HG02571 (cell line): Measurements from ENCODE around the gene SUGP1.
"Not testable (repeated sequence)": the region's sequence is repeated elsewhere in the genome, so short reads cannot be mapped to it uniquely, and the experiment has no call there.

Source experiments
- ATAC-seq: cut with Tn5 transposase; IDR thresholded peaks from one replicate; pipeline ENCODE4 v1.9.1; 2021; ENCODE audit warnings: mild to moderate bottlenecking, moderate library complexity; ENCODE audit not compliant: unreplicated experiment

SUGP1 gene, protein sequence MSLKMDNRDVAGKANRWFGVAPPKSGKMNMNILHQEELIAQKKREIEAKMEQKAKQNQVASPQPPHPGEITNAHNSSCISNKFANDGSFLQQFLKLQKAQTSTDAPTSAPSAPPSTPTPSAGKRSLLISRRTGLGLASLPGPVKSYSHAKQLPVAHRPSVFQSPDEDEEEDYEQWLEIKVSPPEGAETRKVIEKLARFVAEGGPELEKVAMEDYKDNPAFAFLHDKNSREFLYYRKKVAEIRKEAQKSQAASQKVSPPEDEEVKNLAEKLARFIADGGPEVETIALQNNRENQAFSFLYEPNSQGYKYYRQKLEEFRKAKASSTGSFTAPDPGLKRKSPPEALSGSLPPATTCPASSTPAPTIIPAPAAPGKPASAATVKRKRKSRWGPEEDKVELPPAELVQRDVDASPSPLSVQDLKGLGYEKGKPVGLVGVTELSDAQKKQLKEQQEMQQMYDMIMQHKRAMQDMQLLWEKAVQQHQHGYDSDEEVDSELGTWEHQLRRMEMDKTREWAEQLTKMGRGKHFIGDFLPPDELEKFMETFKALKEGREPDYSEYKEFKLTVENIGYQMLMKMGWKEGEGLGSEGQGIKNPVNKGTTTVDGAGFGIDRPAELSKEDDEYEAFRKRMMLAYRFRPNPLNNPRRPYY

DNA sequence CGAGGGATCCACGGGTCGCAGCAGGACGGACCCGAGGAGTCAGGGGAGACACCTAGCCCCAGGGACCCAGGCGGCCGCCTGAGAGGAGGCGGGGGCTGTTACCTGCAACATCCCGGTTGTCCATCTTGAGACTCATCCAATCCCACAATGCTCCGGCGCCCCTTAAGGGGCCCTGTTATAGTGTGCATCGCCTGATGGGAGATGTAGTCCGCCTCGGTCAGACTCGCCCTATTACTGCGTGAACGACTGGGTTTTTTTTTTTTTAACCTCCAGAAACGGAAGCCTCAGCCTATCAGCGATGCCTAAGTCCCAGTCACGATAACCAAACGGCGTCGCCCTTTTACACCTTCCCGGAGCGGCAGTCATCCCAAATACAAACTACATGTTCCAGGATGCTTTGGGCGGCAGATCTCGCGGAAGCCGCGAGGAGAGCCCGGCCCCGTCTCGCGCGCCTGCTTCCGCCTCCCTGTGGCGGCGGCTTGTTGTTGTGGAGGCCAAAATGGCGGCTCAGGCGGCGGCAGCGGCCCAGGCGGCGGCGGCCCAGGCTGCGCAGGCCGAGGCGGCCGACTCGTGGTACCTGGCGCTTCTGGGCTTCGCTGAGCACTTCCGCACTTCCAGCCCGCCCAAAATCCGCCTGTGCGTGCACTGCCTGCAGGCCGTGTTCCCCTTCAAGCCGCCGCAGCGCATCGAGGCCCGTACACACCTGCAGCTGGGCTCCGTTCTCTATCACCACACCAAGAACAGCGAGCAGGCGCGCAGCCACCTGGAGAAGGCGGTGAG lies at the start of gene SUGP1, which contains the start of gene MAU2:
Gene SUGP1 (minus strand): TSS at position 149 of the 780 bp plus-strand sequence. CDS start 13 bp downstream, at position 136.
Gene MAU2 (plus strand): TSS at position 469 of the 780 bp plus-strand sequence. CDS start 31 bp downstream, at position 500.
- ATAC-seq = peak; percentile 83

DNA sequence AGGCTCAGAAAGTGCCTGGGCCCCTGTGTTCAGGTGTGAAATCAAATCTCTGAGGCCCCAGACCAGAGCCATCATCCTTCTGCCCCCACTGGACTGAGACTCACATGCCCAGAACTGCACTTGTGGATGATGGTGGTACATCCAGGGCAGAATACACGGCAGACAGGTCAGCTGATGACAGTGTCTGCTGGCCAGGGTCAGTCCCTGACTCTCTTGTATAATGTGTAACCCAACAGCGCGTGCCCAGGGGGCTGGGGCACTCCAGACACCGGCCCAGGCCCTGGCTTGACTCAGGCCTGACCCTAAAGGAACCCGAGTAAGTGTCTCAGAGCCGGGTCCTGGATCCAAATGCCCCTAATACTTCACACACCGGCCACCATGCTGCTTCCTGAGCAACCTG lies 47.8 kb upstream of the SUGP1 start:
- ATAC-seq = no peak

DNA sequence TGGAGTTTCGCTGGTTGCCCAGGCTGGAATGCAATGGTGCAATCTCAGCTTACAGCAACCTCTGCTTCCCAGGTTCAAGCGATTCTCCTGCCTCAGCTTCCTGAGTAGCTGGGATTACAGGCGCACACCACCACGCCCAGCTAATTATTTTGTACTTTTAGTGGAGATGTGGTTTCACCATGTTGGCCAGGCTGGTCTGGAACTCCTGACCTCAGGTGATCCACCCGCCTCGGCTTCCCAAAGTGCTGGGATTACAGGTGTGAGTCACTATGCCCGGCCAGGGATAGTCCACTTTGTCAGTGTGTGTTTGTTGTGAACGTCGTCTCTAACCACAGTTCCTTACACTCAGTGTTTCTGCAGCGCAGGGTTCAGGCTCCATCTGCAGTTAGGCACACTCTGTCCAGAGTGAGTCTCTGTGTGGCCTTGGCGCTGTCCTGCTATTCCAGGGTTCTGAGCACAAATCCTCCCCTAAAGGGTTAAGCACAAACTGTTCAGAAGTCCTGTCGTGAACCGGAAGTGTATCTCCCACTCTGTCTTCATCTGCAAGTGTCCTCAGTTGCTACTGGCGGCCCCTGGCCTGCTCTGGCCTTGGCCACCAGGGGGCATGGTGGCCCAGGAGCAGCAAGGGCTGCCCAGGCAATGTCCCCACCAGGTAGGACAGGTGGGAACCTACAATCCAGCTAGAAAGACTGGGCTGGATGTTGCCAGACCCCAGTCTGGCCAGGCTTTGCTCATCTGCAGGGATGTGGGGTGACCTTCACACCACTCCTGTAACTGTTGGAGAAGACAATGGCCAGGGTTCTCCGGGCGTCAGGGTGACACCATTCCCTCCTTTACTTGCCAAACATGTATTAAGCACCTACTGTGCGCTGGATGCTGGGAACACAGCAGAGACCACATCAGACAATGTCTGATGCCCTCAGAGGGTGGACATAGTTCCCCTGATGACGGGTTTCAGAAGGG lies 46.4 kb upstream of the SUGP1 start:
- peak; percentile 59 for ATAC-seq

DNA sequence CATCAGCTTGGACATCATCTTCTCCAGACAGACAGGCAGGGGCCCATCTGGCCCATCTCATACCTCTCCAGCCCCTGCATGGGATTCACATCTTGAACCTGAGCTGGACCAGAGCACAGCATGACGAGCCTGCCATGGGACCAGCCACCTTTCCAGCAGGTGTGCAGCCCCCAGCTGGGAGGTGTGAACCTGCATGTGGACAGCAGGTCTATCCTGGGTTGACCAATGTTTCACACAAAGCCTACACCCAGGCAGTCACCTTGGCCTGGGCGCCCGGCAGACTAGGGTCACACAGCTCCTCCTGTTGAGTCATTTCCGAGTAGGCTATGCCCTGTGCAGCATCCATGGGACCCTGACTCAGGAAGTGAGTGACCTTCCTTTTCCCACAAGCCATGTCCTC lies 41.8 kb upstream of the SUGP1 start:
- no peak for ATAC-seq

DNA sequence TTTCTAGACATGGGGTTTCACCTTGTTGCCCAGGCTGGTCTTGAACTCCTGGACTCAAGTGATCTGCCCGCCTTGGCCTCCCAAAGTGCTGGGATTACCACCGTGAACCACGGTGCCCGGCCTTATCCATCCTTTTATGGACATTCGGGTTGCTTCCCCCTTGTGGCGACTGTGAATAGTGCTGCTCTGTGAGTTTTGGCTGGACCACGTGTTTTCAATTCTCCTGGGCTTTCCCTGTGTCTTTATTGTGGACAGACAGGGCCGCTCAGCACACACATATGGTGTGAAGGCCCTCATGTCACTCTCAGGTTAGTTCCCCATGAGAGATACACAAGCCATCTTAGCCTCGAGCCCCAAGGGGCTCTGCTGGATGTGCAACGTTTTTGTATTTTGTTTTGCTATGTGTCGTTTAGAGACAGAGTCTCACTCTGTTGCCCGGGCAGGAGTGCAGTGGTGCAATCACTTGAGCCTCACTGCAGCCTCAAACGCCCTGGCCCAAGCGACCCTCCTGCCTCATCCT lies 40.8 kb upstream of the SUGP1 start:
- ATAC-seq = no peak

DNA sequence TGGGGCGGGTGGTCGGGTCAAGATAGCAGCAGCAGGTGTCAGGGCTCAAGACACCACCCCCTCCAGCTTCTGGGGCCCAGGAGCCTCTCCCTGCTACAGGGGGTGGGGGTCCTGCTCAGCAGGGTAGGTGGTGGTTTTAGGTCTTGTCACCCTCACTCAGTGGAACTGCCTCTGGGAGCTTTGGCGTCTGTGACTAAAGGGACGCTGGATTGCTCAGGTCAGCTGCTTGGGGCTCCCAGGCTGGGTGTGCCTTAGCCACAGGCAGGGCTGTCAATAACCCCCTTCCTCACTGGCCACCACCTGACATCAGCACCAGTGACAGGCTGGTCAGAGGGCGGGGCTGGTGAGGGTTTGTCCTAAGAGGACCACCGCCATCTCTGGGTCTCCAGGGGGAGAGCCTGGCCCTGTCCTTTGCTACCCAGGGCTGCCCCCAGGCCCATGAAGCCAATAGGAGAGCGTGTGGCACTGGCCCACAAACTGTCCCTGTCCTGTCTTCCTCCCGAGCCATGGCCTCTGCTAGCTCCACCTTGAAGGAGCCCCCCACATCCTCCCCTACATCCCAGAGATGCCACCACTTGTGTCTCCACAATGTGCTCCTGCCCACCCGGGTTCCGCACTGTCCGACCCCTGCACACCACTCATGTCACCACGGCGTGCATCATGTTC lies 36.7 kb upstream of the SUGP1 start:
- no peak for ATAC-seq

DNA sequence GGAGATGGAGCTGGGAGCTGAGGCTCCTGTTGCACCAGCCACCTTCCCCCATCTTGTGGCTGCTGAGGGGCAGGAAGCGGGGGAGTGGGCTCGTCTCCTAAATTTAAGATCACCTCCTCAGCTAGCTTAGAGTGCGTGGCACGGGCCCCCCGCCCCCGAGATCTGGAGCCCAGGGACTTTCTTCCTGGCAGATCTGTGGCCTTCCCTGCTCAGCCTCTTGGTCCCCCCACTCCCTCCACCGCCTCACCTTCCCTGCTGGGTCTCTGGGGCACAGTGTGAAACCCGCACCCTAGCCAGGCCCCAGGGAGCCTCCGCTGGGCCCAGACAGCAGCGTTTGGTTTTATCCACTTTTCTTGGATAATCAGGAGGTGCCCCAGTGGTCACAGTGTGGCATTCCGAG lies 36.2 kb upstream of the SUGP1 start:
- no peak for ATAC-seq

DNA sequence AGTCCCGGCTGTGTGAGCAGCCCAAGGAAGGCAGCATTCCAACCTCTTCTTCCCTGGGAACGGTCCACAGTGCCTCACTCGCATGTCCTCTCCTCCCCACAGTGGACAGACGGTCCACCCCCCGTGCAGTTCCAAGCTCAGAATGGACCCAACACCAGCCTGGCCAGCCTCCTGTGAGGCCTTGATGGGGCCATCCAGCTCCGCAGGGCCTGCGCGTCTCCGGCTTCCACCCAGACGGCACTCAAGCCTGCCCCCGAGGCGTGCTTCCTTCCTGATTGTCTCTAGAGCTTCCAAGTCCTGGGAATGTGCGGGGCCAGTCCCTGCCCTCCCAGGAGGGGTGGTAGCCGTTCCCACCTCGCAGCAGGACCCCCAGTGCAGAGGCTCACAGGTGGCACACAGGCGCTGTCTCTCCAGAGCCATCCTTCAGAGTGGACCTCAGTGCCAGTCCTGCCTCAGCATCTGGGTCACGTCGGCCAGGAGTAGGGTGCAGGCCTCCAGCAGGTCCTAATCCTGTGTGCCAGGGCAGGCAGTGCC lies 35.4 kb upstream of the SUGP1 start:
- no peak for ATAC-seq

DNA sequence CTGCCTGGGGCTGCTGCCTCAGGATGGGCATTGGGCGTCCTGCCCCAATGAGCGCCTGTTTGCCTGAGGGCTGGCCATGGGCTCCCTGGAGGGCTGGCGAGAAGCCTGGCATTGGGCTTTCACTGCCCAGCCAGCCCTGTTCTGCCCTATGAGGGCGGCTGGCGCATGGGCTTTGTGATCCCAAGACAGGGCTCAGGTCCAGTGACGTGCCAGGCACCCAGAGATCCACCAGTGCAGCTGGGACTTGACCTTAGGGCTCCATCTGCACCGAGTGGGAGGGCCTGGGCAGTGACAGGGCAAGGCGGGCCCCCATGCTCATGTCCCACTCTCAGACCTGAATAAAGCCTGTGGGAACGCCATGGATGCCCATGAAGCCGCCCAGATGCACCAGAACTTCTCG lies 34.6 kb upstream of the SUGP1 start:
- ATAC-seq = no peak

DNA sequence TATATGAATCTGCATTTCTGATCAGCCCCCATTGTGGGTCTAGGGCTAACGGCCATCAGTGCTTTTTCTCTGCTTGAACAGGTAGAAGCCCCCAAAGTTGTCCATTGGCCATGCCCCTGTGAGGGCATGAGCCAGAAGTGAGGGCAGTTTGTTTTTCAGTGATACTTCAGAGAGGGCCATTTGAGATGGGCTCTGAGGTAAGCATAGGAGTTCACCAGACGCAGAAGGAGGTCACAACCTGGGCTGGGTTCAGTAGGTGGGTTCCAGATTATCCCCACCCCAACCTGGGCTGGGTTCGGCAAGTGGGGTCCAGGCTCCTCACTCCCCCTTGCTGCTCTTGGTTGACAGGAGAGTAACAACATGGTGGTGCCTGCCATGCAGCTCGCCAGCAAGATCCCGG lies 33.7 kb upstream of the SUGP1 start:
- no peak for ATAC-seq

DNA sequence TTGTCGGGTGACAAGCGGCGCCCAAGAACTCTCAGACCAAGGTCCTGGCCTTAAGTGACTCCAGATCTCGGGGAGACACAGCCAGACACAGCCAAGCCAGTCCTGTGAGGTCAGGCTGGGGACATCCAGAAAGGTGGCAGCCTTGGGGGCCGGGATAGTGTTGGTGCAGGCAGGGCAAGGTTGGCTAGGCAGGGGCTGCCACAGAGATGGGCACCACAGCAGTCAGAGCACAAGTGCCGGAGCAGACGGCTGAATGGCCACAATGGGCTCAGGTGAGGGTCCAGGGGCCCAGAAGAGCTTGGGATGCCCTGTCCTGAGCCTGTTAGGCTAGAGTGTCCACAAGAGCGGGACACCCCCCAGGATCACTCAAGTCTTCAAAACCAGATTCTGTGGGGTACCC lies 32.5 kb upstream of the SUGP1 start:
- ATAC-seq = no peak

DNA sequence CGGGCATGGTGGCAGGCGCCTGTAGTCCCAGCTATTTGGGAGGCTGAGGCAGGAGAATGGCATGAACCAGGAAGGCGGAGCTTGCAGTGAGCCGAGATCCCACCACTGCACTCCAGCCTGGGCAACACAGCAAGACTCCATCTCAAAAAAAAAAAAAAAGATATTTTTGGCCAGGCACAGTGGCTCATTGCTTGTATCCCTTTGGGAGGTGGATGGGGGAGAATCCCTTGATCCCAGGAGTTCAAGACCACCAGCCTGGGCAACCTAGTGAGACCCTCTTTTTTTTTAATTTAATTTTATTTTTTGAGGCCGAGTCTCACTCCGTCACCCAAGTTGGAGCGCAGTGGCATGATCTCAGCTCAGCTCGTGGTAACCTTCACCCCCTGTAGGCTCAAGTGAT lies 30.4 kb upstream of the SUGP1 start:
- not testable (repeated sequence) for ATAC-seq

DNA sequence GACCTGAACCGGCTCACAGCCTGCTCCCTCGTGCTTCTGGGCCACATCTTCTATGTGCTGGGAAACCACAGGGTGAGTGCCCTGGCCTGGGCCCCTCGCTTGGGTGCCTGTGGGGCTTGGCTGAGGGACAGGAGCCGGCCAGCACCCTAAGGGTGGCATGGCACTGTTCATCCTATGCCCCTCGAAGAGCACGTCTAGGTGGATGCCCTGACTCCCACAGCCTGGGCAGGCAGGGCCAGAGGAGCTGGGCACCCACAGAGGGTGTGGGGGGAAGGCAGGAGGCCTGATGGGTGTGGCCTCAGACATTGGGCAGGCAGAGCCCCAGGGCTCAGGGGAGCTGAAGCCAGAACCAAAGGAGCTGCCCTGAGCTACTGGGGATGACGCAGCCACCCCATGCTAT lies 29.1 kb upstream of the SUGP1 start:
- no peak for ATAC-seq

DNA sequence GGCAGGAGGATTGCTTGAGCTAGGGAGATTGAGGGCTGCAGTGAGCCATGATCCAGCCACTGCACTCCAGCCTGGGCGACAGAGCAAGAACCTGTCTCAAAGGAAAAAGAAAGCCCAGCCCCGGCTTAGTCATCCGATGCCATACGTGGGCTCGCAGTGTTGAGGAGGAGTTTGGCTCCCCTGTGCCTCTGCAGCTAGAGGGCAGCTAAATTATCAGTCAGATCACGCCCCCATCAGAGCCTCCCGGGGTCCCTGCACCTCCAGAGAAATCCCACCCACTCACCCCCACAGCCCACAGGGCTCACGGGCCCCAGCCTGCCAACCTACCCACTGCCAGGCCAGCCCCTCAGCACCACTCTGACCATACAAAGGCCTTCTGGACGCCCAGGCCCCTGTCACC lies 28.0 kb upstream of the SUGP1 start:
- no peak for ATAC-seq

DNA sequence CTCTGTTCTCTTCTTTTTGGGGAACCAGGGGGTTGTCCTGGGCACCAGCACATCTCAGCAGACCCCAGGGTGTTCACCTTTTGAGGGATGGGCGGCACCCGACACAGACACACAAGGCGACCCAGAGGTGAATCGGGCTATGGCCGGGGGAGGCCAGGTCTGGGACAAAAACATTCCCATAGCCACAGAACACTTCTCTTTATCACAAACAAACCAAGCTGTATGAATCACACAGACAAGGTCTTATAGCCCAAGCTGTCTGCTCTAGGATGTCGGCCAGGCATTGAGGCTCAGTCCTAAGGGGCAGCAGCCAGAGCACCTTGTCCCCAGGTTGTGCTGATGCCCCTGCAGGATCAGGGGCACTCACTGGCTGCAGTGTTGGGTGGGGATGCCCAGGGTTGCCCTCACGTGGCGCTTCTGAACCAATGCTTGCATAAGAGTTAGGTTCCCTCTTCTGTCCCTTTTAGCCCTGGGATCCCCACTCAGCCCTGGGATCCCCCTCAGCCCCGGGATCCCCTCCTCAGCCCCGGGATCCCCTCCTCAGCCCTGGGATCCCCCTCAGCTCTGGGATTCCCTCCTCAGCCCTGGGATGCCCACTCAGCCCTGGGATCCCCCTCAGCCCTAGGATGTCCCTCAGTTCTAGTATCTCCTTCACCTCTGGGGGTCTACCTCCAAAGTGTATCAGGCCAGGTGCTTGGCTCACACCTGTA lies 27.2 kb upstream of the SUGP1 start:
- no peak for ATAC-seq

DNA sequence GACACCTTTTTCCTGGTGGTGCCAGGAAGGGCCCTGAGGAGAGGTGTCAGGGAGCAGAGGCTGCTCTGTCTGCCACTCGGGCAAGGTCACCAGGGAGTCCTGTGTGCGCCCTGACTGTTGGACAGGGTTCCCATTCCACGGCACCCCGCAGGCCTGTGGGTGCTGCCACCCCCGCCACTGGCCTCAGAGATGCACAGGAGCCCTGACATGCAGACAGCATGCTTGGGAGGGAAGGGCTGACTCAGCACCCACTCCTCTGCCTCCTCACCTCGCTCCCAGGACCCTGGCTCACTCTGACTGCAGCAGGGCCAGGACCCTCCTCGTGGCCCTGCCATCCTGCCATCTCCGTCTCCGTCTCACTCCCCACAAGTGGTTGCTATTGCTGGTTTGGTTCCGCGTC lies 25.7 kb upstream of the SUGP1 start:
- no peak for ATAC-seq

DNA sequence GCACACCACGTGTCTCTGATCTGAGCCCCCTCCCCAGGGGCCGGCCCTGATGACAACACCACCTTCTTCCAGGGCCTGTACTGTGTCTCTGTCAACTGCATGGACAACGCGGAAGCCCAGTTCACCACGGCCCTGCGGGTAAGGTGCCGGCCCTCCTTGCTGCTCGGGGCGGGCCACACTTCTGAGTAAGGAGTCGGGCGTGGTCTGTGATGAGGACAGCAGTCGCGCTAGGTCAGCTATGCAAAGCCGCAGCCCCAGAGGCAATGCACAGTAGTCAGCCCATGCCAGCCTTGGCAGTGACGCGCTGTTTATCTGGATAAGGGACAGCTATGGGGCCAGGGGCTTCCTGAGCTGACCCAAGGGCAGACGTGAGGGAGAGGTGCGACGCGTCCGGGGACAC lies 24.9 kb upstream of the SUGP1 start:
- ATAC-seq = no peak

DNA sequence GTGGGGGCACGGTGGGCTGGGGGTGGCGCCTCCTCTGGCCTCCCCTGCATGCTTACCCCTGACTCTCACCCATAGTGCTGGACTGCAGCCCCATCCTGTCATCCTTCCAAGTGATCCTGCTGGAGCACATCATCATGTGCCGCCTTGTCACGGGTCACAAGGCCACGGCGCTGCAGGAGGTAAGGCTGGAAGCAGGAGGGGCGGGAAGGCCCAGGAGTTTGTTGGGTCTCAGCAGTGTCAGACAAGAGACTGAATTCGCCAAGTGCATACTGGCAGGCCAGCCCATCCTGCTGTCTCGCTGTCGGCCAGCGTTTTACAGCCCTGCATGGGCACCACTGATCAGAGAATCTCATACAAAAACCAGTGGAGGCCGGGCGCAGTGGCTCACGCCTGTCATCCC lies 23.5 kb upstream of the SUGP1 start:
- no peak for ATAC-seq

DNA sequence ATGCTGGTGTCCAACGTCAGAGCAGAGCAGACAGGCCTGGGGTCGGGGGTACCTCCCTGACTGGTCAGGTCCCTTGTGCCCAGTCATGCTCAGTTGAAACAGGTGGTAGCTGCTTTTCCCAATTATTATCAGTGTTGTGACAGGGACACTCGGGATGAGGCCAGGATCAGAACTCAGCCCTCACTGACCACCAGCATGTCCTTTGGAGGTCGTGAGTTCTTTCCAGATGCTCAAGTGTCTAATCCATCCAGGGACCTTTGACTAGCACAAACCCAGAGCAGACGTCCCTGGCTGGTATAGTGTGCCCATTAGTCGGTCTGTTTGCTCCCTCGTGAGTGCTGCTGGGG lies 22.7 kb upstream of the SUGP1 start:
- ATAC-seq = no peak
